ENCODE measurements around the gene CCDC61. TPM values are rescaled to one million over a fixed set of nuclear protein-coding genes. Genes with fewer than 3 reads are reported as not detected.

CCDC61 gene
- total RNA-seq, 1 experiment from 2014 or later, result 7.8 TPM

- peak; percentile 67 for DNase-seq (ENCODE audit: low read depth)
Observed at GRCh38 chr19:45973553-45974338, 21.5 kb upstream of the CCDC61 start, which contains the start of gene NOVA2. Gene NOVA2 (minus strand): TSS chr19:45973865. CDS start chr19:45973351, 514 bp downstream.

DNA sequence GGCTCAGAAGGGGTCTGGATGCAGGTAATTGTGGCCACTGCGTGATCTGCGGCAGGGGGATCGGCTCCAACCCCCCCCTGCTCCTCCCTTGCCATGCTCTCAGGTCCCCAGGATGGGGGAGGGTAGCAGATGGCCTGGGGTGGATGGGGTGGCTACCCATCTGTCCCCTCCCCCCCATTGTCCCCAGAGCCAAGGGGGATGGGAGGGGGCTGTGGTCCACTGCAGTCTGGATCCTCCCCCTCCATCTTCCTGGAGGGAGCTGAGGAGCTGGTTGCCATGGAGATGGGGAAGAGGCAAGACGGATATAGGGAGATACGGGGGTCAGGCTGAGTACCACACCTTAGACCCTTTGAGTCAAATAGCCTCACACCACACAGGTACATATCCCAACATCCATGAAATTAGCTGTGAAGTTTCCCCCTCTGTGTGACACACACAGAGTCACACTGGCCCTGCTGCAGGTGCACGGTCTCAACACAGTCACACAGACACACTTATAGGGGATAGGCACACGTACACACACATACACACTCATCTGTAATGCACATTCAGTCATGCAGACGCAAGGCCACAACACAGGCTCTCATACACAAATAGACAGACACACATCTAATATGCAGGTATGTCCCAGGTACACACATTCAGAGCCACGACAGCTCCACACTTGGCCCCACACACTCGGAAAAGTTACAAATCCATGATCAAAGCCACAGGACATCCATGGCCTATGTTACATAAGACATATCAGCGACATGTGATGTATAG is 19.8 kb upstream of the CCDC61 start:
- no peak for DNase-seq (ENCODE audit: low read depth)

DNA sequence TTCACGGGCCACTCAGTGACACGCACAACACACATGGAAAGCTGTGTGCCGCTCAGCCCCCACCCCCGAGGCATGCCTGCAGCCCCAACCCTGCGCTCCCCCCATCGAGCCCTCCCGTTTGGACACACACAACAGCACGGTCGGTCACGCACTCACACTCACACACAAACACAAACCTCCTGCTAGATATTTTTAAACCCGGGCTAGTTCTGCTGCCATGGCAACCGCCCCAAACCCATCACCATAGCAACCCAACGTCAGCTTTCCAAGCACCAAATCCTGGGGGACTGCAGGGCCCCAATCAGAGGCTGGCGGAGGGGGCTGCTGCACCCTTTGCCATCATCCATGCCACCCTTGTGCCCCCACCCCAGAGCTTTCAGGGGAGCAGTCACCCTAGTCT is 19.1 kb upstream of the CCDC61 start:
- peak; percentile 51 for DNase-seq (ENCODE audit: low read depth)

- DNase-seq (ENCODE audit: low read depth), result no peak
Observed at GRCh38 chr19:45978156-45978555, 17.1 kb upstream of the CCDC61 start.

DNA sequence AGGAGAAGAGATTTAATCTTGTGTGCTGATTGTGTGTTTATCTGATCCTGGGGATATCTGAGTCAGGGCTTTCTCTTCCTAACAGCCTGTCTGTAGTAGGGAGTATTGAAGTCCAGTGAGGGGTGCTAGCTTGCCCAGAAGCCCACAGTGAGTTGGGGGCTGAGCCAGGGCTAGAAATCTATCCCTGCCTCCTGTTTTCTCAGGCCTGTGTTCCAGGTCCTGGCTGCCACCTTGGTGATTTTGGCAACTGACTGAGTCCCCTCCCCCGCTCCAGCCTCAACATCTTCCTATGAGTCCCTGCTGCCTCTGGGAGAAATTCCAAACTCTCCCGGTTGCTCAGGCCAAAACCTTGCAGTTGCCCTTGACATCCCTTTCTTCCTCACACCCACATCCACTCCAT is 13.9 kb upstream of the CCDC61 start:
- DNase-seq (ENCODE audit: low read depth), result peak; percentile 43

- no peak for DNase-seq (ENCODE audit: low read depth)
Observed at GRCh38 chr19:45985321-45985720, 9.9 kb upstream of the CCDC61 start.

DNA sequence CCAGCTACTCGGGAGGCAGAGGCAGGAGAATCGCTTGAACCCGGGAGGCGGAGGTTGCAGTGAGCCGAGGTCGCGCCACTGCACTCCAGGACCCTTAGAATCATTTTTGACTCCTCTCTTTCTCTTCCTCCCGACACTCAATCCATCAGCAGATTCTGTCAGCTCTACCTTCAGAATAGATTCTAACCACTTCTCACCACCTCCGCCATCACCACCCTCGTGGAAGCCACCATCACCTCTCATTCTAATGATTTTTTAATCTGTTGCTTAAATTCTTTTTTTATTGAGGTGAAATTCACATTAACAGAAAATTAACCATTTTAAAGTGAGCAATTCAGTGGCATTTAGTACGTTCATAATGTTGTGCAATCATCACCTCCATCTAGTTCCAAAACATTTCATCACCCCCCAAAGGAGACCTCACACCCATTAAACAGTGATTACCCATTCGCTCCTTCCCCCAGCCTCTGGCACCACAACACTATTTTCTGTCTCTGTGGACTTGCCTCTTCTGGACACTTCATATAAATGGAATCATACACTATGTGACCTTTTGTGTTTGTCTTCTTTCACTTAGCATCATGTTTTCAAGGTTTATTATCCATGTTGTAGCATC is 5.0 kb upstream of the CCDC61 start:
- no peak for DNase-seq (ENCODE audit: low read depth)

GRCh38 chr19:45994456-45994997 is 740 bp upstream of the CCDC61 start:
- DNase-seq (ENCODE audit: low read depth), result no peak

GRCh38 chr19:45995715-45996385 is 583 bp downstream of the CCDC61 start:
- DNase-seq (ENCODE audit: low read depth), result no peak

DNA sequence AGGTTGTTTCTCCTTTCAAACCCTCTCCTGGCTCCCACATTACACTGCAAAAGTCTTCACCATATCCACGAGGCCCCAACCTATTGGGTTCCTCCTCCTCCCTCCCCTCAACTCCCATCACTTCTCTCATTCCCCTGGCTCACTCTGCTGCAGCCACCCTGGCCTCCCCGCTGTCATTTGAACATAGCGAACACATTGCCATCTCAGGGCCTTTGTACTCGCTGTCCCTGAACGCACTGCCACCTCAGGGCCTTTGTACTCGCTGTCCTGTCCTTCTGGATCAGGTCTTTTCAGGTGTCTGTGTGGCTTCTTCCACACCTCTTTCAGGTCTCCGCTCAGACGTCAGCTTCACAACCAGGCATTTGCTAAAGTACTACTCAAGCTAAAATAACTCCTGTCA is 1.7 kb downstream of the CCDC61 start:
- DNase-seq (ENCODE audit: low read depth), result no peak

GRCh38 chr19:45998834-45999233 is 3.6 kb downstream of the CCDC61 start:
- no peak for DNase-seq (ENCODE audit: low read depth)

DNA sequence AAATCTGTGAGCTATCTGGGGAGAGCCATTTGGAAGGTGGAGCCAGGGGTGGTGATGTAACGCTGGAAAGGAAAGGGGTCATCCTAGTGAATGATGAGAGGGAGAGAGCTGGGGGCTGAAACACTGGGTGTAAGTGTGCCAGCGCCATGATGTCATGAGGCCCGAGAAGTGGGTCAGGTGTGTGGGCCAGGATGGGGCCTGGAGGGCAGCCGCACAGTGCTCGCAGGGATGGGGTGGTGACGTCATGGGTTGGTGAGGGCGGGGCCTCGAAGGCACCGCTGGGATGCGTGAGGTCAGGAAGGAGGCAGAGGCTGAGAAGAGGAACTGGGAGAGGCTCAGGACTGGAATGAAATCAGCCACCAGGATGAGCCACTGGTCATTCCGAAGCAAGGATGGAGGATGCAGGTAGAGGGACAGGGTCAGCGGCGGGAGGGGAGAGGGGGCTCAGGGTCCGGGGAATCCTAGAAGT is 4.4 kb downstream of the CCDC61 start:
- no peak for DNase-seq (ENCODE audit: low read depth)

- no peak for DNase-seq (ENCODE audit: low read depth)
Observed at GRCh38 chr19:46000491-46001246, 5.4 kb downstream of the CCDC61 start.

DNA sequence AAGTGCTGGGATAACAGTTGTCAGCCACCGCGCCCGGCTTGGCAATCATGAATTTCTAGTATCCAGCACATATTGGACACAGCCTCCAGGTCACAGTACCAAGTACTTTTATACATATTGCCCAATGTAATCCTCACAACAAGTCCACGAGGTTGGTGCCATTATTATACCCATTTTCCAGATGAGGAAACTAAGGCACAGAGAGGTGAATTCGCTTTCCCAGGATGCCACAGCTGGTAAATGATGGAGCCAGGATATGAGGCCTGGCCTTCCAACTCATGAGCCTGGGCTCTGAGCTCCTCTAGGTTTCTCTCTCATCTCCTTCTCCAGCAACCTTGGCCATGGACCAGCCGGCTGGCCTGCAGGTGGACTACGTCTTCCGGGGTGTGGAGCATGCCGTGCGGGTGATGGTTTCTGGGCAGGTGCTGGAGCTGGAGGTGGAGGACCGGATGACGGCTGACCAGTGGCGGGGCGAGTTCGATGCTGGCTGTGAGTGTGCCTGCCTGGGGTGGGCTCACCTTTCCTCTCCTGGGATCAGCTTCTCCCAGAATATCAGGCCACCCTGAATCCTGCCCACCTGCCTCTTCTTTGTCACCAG is 7.5 kb downstream of the CCDC61 start:
- DNase-seq (ENCODE audit: low read depth), result no peak

- DNase-seq (ENCODE audit: low read depth), result no peak
Observed at GRCh38 chr19:46006411-46006810, 11.1 kb downstream of the CCDC61 start.

- DNase-seq (ENCODE audit: low read depth), result peak; percentile 58
Observed at GRCh38 chr19:46009530-46010510, 14.6 kb downstream of the CCDC61 start.

DNA sequence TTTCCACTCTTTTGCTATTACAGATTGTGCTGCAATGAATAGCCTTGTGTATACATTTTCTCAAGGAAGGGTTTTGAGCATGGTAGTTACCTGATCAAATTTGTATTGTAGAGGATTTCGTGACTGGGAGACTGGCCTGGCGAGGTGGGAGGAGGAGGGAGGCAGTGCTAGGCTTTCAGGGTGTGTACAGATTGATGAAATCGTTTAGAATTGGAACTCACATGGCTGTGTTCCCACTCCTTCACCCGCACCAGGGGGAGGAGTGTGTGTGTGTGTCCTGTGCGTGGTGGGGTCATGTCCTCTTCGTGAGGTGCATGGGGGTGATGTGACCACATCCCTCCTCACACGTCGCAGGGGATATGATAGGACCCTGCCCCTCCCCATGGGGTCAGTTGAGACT is 19.3 kb downstream of the CCDC61 start:
- DNase-seq (ENCODE audit: low read depth), result no peak

- DNase-seq (ENCODE audit: low read depth), result peak; percentile 64
Observed at GRCh38 chr19:46014941-46015686, 19.8 kb downstream of the CCDC61 start.
